Ascending aorta (tissue), 2 donors: ENCODE results near the gene ABCC3. TPM values are rescaled to one million over a fixed set of nuclear protein-coding genes. Genes with fewer than 3 reads are reported as not detected.

ENCODE experiments used
- DNase-seq, 2 donors: peaks; one replicate each; pipeline ENCODE4 v3.0.0-alpha.2; 2019; ENCODE audit warnings: low spot score in 2 of 2
- H3K27ac ChIP-seq, 2 donors: fragments of 200-600 bp; sonication (generic); one replicate each; pipeline ENCODE4 v1.5.1; 2016 to 2017; ENCODE audit warnings: mild to moderate bottlenecking in 1 of 2
- H3K27me3 ChIP-seq: fragments of 200-600 bp; sonication (generic); one replicate; pipeline ENCODE4 v1.5.1; 2017
- H3K36me3 ChIP-seq, 2 donors: fragments of 200-600 bp; sonication (generic); one replicate each; pipeline ENCODE4 v1.5.1; 2016
- H3K4me1 ChIP-seq, 2 donors: fragments of 200-600 bp; sonication (generic); one replicate each; pipeline ENCODE4 v1.5.1; 2016 to 2017; ENCODE audit warnings: mild to moderate bottlenecking in 1 of 2
- H3K4me3 ChIP-seq, 2 donors: fragments of 200-600 bp; sonication (generic); one replicate each; pipeline ENCODE4 v1.5.1; 2016 to 2017; ENCODE audit warnings: mild to moderate bottlenecking in 1 of 2
- H3K9me3 ChIP-seq, 2 donors: fragments of 200-600 bp; sonication (generic); one replicate each; pipeline ENCODE4 v1.5.1; 2016
- CTCF ChIP-seq, 3 experiments: fragments of 200-600 bp in 2 of 3; fragments of 450-650 bp in 1 of 3; sonication (generic) in 2 of 3; IDR thresholded peaks; one replicate each; pipeline ENCODE4 v1.5.1; 2016 to 2019; ENCODE audit warnings: antibody characterized with exemption in 3 of 3, mild to moderate bottlenecking in 1 of 3, moderate library complexity in 1 of 3
- intact Hi-C: fragments of 100-400 bp; cut with DNase I; formaldehyde crosslinking; loops from one replicate; pipeline ENCODE4 v1.15.1; 2023
- total RNA-seq: library from RNA; depleted of rRNA; stranded (reverse); fragments of >200 nt; gene quantifications from one replicate; pipeline ENCODE4 v1.1.0, GENCODE V29; 2016

The ABCC3 gene
- total RNA-seq, 1 donor from 2014 or later: 30.2 TPM

GRCh38 chr17:50710025-50710424 lies 75.3 kb downstream of the ABCC3 start:
- Histone ChIP-seq H3K4me1 (peaks cover 11 to 28% of the 10 kb centered on the region in 2 donors), H3K4me3 (no peak overlapping the region), H3K27me3 (no peaks in the 10 kb centered on the region), H3K27ac (peak overlapping the region; percentile 88 to 91), H3K36me3 (no peaks in the 10 kb centered on the region), H3K9me3 (no peaks in the 10 kb centered on the region)
- DNase-seq: no peak
- intact Hi-C loops: no loop called here
- TF ChIP-seq CTCF (IDR thresholded peaks at IDR 0.05): no peak

GRCh38 chr17:50710650-50711049 lies 76.0 kb downstream of the ABCC3 start:
- H3K4me3 ChIP-seq: no peak overlapping the region
- intact Hi-C loops: no loop called here
- H3K4me1 ChIP-seq: peaks cover 11 to 28% of the 10 kb centered on the region in 2 donors
- H3K27me3 ChIP-seq: no peaks in the 10 kb centered on the region
- TF ChIP-seq CTCF (IDR thresholded peaks at IDR 0.05): no peak
- peak overlapping the region in 1 of 2 donors; percentile 91 for H3K27ac ChIP-seq
- DNase-seq: no peak
- H3K36me3 ChIP-seq: no peaks in the 10 kb centered on the region
- H3K9me3 ChIP-seq: no peaks in the 10 kb centered on the region

- TF ChIP-seq CTCF (IDR thresholded peaks at IDR 0.05): no peak
- intact Hi-C loops: no loop called here
- no peak overlapping the region for H3K27ac ChIP-seq
Observed at GRCh38 chr17:50712641-50713040, 78.0 kb downstream of the ABCC3 start.

GRCh38 chr17:50715471-50715870 lies 80.8 kb downstream of the ABCC3 start:
- Histone ChIP-seq H3K4me3 (no peak overlapping the region), H3K27ac (no peak overlapping the region), H3K4me1 (peaks cover 0 to 3% of the 10 kb centered on the region in 2 donors), H3K36me3 (no peaks in the 10 kb centered on the region), H3K9me3 (no peaks in the 10 kb centered on the region), H3K27me3 (no peaks in the 10 kb centered on the region)
- DNase-seq: no peak
- TF ChIP-seq CTCF (IDR thresholded peaks at IDR 0.05): no peak
- intact Hi-C loops: no loop called here

More at GRCh38 chr17:50712641-50713040, 78.0 kb downstream of the ABCC3 start:
- Histone ChIP-seq H3K36me3 (no peaks in the 10 kb centered on the region), H3K9me3 (no peaks in the 10 kb centered on the region), H3K4me1 (peaks cover 11 to 16% of the 10 kb centered on the region in 2 donors), H3K4me3 (no peak overlapping the region), H3K27me3 (no peaks in the 10 kb centered on the region)
- no peak for DNase-seq

- Histone ChIP-seq H3K4me1 (peaks cover 15 to 23% of the 10 kb centered on the region in 2 donors), H3K27ac (peak within 1 kb of the TSS; percentile 91 to 97), H3K27me3 (no peaks in the 10 kb centered on the region), H3K9me3 (no peaks in the 10 kb centered on the region), H3K4me3 (peak within 1 kb of the TSS; percentile 77 to 95), H3K36me3 (no peaks in the 10 kb centered on the region)
- TF ChIP-seq CTCF (IDR thresholded peaks at IDR 0.05): no peak
- peak; percentile 81 to 96 for DNase-seq
- intact Hi-C loops: loop anchor here (1.0 kb wide), 1 partner anchor 12 kb away; the partner anchor contains the start of gene ANKRD40
Observed at GRCh38 chr17:50719144-50719923, 84.7 kb downstream of the ABCC3 start, which contains the start of gene LUC7L3. LUC7L3 (plus strand) TSS chr17:50719603; CDS start chr17:50719733, 130 bp downstream.
